ENCODE measurements around the gene UBE2J2.
"Not testable (repeated sequence)": the region's sequence is repeated elsewhere in the genome, so short reads cannot be mapped to it uniquely, and the experiment has no call there.

The UBE2J2 gene

GRCh38 chr1:1318777-1319645, 45.4 kb upstream of the UBE2J2 start:
- no peak for TF ChIP-seq CTCF (conservative IDR thresholded peaks at IDR 0.05; ENCODE audit: control insufficient read depth, insufficient read depth, low read depth, low read length)
- DNase-seq (ENCODE audit: low read depth): no peak
- no peak overlapping the region for H3K4me3 ChIP-seq (ENCODE audit: control insufficient read depth, low read depth, low read length)

GRCh38 chr1:1318131-1318652, 44.5 kb upstream of the UBE2J2 start:
- DNase-seq (ENCODE audit: low read depth): peak; percentile 97
- no peak for TF ChIP-seq CTCF (conservative IDR thresholded peaks at IDR 0.05; ENCODE audit: control insufficient read depth, insufficient read depth, low read depth, low read length)

GRCh38 chr1:1317420-1317819, 43.8 kb upstream of the UBE2J2 start:
- TF ChIP-seq CTCF (conservative IDR thresholded peaks at IDR 0.05; ENCODE audit: control insufficient read depth, insufficient read depth, low read depth, low read length): no peak
- no peak overlapping the region for H3K4me3 ChIP-seq (ENCODE audit: control insufficient read depth, low read depth, low read length)
- no peak for DNase-seq (ENCODE audit: low read depth)

More at GRCh38 chr1:1318131-1318652, 44.5 kb upstream of the UBE2J2 start:
- H3K4me3 ChIP-seq (ENCODE audit: control insufficient read depth, low read depth, low read length): no peak overlapping the region

GRCh38 chr1:1316199-1316598, 42.5 kb upstream of the UBE2J2 start:
- not testable (repeated sequence) for H3K4me3 ChIP-seq (ENCODE audit: control insufficient read depth, low read depth, low read length); DNase-seq (ENCODE audit: low read depth)

- TF ChIP-seq CTCF (conservative IDR thresholded peaks at IDR 0.05; ENCODE audit: control insufficient read depth, insufficient read depth, low read depth, low read length): no peak
- no peak overlapping the region for H3K4me3 ChIP-seq (ENCODE audit: control insufficient read depth, low read depth, low read length)
- no peak for DNase-seq (ENCODE audit: low read depth)
Measured at GRCh38 chr1:1315435-1315954, 41.8 kb upstream of the UBE2J2 start.

GRCh38 chr1:1314678-1315335, 41.2 kb upstream of the UBE2J2 start:
- TF ChIP-seq CTCF (conservative IDR thresholded peaks at IDR 0.05; ENCODE audit: control insufficient read depth, insufficient read depth, low read depth, low read length): no peak
- no peak for DNase-seq (ENCODE audit: low read depth)
- no peak overlapping the region for H3K4me3 ChIP-seq (ENCODE audit: control insufficient read depth, low read depth, low read length)

- no peak overlapping the region for H3K4me3 ChIP-seq (ENCODE audit: control insufficient read depth, low read depth, low read length)
- DNase-seq (ENCODE audit: low read depth): no peak
- no peak for TF ChIP-seq CTCF (conservative IDR thresholded peaks at IDR 0.05; ENCODE audit: control insufficient read depth, insufficient read depth, low read depth, low read length)
Measured at GRCh38 chr1:1314237-1314586, 40.6 kb upstream of the UBE2J2 start.

Measured in fibroblast of mammary gland (primary cell).